Measurements from ENCODE around the gene PCDHGA1. TPM values are rescaled to one million over a fixed set of nuclear protein-coding genes. Genes with fewer than 3 reads are reported as not detected.

The PCDHGA1 gene
- total and polyA plus RNA-seq, 9 of the 15 experiments (the other 6 are each of a cell fraction or from before 2014, with no cell fraction given): 0.05 to 0.26 (median 0.18) TPM; not detected in 2

- H3K4me1 ChIP-seq (replicated peaks in 1 of 2; ENCODE audit: control insufficient read depth in 2 of 2, insufficient read depth in 2 of 2, low read length in 2 of 2): peaks cover 0 to 15% of the 10 kb centered on the region in 2 experiments; a peak in 1 of 5 replicates
- ChIA-PET POLR2A (interaction anchor here (0.6 to 1.6 kb wide), 2 partner anchors 12 to 141 kb away, joined by 3 to 4 read pairs; partner anchors contain the start of gene RELL2), CTCF (ENCODE audit: low intra/inter-chr PET ratio) (no interaction called here)
- no peak overlapping the region for H3K4me2 ChIP-seq (ENCODE audit: insufficient read depth, low read length)
- no TSS peak for BruUV-seq (replicated peaks)
- H3K79me2 ChIP-seq (ENCODE audit: control insufficient read depth, insufficient read depth, low read length): no peaks in the 10 kb centered on the region
- H3K27me3 ChIP-seq (ENCODE audit: control insufficient read depth in 2 of 2, insufficient read depth in 2 of 2, low read length in 2 of 2): peaks cover 13 to 54% of the 10 kb centered on the region in 2 experiments
- DNase-seq (ENCODE audit: extremely low read depth in 1 of 4, low spot score in 3 of 4) (no peak), FAIRE-seq (no peak), ATAC-seq (no peak)
- H3K36me3 ChIP-seq (ENCODE audit: control insufficient read depth, insufficient read depth, low read length): no peaks in the 10 kb centered on the region
- H3K9ac ChIP-seq (ENCODE audit: insufficient read depth in 1 of 2, low read depth in 2 of 2, low read length in 2 of 2): no peak overlapping the region
- intact Hi-C loops (cut with micrococcal nuclease): no loop called here
- no peak overlapping the region for H2AFZ ChIP-seq (ENCODE audit: low read depth, low read length)
- no peaks in the 10 kb centered on the region for H3K9me1 ChIP-seq (ENCODE audit: control insufficient read depth, insufficient read depth, low read length)
- no peak overlapping the region for H3K4me3 ChIP-seq
- H3K27ac ChIP-seq (ENCODE audit: extremely low read depth, low read depth, low read length): no peak overlapping the region
- H4K20me1 ChIP-seq (replicated peaks; ENCODE audit: control insufficient read depth, insufficient read depth, low read length): no peaks in the 10 kb centered on the region
- 0% methylated on average over 3 of the region's 4 CpGs for WGBS (ENCODE audit: insufficient coverage, low coverage, missing lambda C conversion rate)
- in situ Hi-C loops (cut with MboI): no loop called here
- no peaks in the 10 kb centered on the region for H3K9me3 ChIP-seq (replicated peaks; ENCODE audit: control insufficient read depth, insufficient read depth, low read depth, low read length)
- TF ChIP-seq SIN3A (IDR thresholded peaks at IDR 0.05; ENCODE audit: borderline replicate concordance in 2 of 2, control insufficient read depth in 1 of 2, low read depth in 2 of 2, low read length in 2 of 2) (no peak), NFATC3 (IDR thresholded peaks at IDR 0.05) (no peak), RUNX1 (IDR thresholded peaks at IDR 0.05; ENCODE audit: low read depth) (no peak), ZFX (CRISPR knock-in tag; IDR thresholded peaks at IDR 0.05) (no peak), TAF15 (IDR thresholded peaks at IDR 0.05; ENCODE audit: low read depth, low read length) (no peak), ETS1 (conservative IDR thresholded peaks at IDR 0.05; ENCODE audit: control insufficient read depth, low read depth, low read length) (no peak), BRF1 (IDR thresholded peaks at IDR 0.05; ENCODE audit: borderline replicate concordance, extremely low read depth, insufficient read length) (no peak), ARID3A (IDR thresholded peaks at IDR 0.05; ENCODE audit: borderline replicate concordance, low read depth, low read length) (no peak), ZEB2 (IDR thresholded peaks at IDR 0.05) (no peak), ZFPM2 (CRISPR knock-in tag; IDR thresholded peaks at IDR 0.05) (no peak)
- TF ChIP-seq, protein P1, sequence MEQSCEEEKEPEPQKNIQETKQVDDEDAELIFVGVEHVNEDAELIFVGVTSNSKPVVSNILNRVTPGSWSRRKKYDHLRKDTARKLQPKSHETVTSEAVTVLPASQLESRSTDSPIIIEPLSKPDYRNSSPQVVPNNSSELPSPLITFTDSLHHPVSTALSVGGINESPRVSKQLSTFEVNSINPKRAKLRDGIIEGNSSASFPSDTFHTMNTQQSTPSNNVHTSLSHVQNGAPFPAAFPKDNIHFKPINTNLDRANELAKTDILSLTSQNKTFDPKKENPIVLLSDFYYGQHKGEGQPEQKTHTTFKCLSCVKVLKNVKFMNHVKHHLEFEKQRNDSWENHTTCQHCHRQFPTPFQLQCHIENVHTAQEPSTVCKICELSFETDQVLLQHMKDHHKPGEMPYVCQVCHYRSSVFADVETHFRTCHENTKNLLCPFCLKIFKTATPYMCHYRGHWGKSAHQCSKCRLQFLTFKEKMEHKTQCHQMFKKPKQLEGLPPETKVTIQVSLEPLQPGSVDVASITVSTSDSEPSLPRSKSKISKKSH (CRISPR knock-in tag; IDR thresholded peaks at IDR 0.05): no peak
- TF ChIP-seq, protein P2, sequence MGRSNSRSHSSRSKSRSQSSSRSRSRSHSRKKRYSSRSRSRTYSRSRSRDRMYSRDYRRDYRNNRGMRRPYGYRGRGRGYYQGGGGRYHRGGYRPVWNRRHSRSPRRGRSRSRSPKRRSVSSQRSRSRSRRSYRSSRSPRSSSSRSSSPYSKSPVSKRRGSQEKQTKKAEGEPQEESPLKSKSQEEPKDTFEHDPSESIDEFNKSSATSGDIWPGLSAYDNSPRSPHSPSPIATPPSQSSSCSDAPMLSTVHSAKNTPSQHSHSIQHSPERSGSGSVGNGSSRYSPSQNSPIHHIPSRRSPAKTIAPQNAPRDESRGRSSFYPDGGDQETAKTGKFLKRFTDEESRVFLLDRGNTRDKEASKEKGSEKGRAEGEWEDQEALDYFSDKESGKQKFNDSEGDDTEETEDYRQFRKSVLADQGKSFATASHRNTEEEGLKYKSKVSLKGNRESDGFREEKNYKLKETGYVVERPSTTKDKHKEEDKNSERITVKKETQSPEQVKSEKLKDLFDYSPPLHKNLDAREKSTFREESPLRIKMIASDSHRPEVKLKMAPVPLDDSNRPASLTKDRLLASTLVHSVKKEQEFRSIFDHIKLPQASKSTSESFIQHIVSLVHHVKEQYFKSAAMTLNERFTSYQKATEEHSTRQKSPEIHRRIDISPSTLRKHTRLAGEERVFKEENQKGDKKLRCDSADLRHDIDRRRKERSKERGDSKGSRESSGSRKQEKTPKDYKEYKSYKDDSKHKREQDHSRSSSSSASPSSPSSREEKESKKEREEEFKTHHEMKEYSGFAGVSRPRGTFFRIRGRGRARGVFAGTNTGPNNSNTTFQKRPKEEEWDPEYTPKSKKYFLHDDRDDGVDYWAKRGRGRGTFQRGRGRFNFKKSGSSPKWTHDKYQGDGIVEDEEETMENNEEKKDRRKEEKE (IDR thresholded peaks at IDR 0.05; ENCODE audit: borderline replicate concordance in 1 of 2, control insufficient read depth in 1 of 2, low read depth in 2 of 2, low read length in 1 of 2): no peak
These were observed 165.7 kb downstream of the PCDHGA1 start for GRCh38 chr5:141496038-141496437.

Data from K562 (cell line).